Neural cell (in vitro differentiated cells): ENCODE results near the gene TRPM1.

Experiments
- CTCF ChIP-seq: fragments of 450-650 bp; IDR thresholded peaks from 2 replicates; pipeline ENCODE4 v1.5.1; 2014; ENCODE audit warnings: antibody characterized with exemption, mild to moderate bottlenecking, moderate library complexity; ENCODE audit not compliant: poor library complexity, severe bottlenecking
- EP300 ChIP-seq: fragments of 450-650 bp; conservative IDR thresholded peaks from 2 replicates; pipeline ENCODE4 v1.6.1; 2014; ENCODE audit warnings: antibody characterized with exemption, mild to moderate bottlenecking, moderate library complexity; ENCODE audit not compliant: poor library complexity, severe bottlenecking
- EZH2 ChIP-seq: fragments of 200-600, 300-800 bp; shearing (Covaris generic), sonication (generic); IDR thresholded peaks from 2 replicates; pipeline ENCODE4 v1.6.1; 2014; ENCODE audit warnings: antibody characterized with exemption, low read length, borderline replicate concordance, mild to moderate bottlenecking; ENCODE audit not compliant: insufficient read depth, poor library complexity, severe bottlenecking
- MXI1 ChIP-seq: fragments of 450-650 bp; conservative IDR thresholded peaks from 2 replicates; pipeline ENCODE4 v1.6.1; 2014; ENCODE audit warnings: antibody characterized with exemption, mild to moderate bottlenecking; ENCODE audit not compliant: poor library complexity, severe bottlenecking
- POLR2AphosphoS5 ChIP-seq: IDR thresholded peaks from 2 replicates; pipeline ENCODE4 v1.6.1; 2012
- RAD21 ChIP-seq: fragments of 450-650 bp; conservative IDR thresholded peaks from 2 replicates; pipeline ENCODE4 v1.6.1; 2014; ENCODE audit warnings: antibody characterized with exemption, mild to moderate bottlenecking, moderate library complexity
- TF ChIP-seq, protein P1 (sequence below): IDR thresholded peaks from 2 replicates; pipeline ENCODE4 v1.6.1; 2012; ENCODE audit warnings: borderline replicate concordance

DNA sequence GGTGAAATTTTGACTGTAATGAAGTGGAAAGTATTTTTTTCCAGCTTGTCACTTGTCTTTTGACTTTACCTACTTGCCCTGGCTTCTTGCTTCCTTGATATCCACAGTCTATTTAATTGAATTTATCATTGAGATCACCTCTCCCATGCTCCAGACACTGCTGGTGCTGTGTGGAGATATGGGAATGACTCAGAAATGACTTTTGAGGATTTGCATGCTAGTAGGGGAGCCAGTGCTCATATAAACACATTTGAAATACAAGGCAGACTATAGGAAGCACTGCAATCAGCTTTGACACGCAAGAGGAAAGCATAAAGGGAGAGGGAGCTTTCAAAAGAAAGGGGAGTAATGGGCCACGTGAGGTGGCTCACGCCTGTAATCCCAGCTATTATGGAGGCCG is 7.3 kb upstream of the TRPM1 start:
- no peak for TF ChIP-seq CTCF
- TF ChIP-seq MXI1: no peak
- TF ChIP-seq EP300: no peak
- TF ChIP-seq RAD21: no peak
- no peak for TF ChIP-seq EZH2
- TF ChIP-seq, protein P1, sequence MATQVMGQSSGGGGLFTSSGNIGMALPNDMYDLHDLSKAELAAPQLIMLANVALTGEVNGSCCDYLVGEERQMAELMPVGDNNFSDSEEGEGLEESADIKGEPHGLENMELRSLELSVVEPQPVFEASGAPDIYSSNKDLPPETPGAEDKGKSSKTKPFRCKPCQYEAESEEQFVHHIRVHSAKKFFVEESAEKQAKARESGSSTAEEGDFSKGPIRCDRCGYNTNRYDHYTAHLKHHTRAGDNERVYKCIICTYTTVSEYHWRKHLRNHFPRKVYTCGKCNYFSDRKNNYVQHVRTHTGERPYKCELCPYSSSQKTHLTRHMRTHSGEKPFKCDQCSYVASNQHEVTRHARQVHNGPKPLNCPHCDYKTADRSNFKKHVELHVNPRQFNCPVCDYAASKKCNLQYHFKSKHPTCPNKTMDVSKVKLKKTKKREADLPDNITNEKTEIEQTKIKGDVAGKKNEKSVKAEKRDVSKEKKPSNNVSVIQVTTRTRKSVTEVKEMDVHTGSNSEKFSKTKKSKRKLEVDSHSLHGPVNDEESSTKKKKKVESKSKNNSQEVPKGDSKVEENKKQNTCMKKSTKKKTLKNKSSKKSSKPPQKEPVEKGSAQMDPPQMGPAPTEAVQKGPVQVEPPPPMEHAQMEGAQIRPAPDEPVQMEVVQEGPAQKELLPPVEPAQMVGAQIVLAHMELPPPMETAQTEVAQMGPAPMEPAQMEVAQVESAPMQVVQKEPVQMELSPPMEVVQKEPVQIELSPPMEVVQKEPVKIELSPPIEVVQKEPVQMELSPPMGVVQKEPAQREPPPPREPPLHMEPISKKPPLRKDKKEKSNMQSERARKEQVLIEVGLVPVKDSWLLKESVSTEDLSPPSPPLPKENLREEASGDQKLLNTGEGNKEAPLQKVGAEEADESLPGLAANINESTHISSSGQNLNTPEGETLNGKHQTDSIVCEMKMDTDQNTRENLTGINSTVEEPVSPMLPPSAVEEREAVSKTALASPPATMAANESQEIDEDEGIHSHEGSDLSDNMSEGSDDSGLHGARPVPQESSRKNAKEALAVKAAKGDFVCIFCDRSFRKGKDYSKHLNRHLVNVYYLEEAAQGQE: no peak
- TF ChIP-seq POLR2AphosphoS5: no peak
